Measurements from ENCODE around the gene LYST.

- TF ChIP-seq CTCF (IDR thresholded peaks at IDR 0.05) (no peak), POLR2A (IDR thresholded peaks at IDR 0.05) (no peak)
Observed at GRCh38 chr1:235887676-235888075, 21.0 kb upstream of the LYST start.

Data from prostate gland (tissue), 2 donors.